Kidney (tissue), 14 donors: Measurements from ENCODE around the gene RAD50. TPM values are rescaled to one million over a fixed set of nuclear protein-coding genes. Genes with fewer than 3 reads are reported as not detected.

Experiments
- DNase-seq, 5 donors: peaks; one replicate each; pipeline ENCODE4 v3.0.0-alpha.2; 2013 to 2020
- FAIRE-seq: peaks from 2 replicates; lab custom pipeline; 2012; peaks lifted over from hg19 to GRCh38; lab: Jason Lieb, UNC
- H3K27ac ChIP-seq, 2 donors: one replicate each; pipeline ENCODE4 v1.7.0; 2013; ENCODE audit warnings: low read depth in 2 of 2, low read length in 2 of 2, inconsistent platforms in 1 of 2
- H3K27me3 ChIP-seq: one replicate; pipeline ENCODE4 v1.7.1; 2013; ENCODE audit warnings: low read length, inconsistent platforms; ENCODE audit not compliant: control insufficient read depth, insufficient read depth
- H3K36me3 ChIP-seq, 3 donors: one replicate each; pipeline versions ENCODE4 v1.7.0 to v1.7.1; 2013; ENCODE audit warnings: low read length in 3 of 3, control low read depth in 1 of 3, inconsistent platforms in 1 of 3; ENCODE audit not compliant: insufficient read depth in 3 of 3, control insufficient read depth in 2 of 3
- H3K4me1 ChIP-seq, 3 donors: one replicate each; pipeline versions ENCODE4 v1.7.0 to v1.7.1; 2013; ENCODE audit warnings: low read length in 3 of 3, inconsistent platforms in 1 of 3, low read depth in 1 of 3; ENCODE audit not compliant: control insufficient read depth in 2 of 3, insufficient read depth in 2 of 3
- H3K4me3 ChIP-seq, 3 donors: one replicate each; pipeline versions ENCODE4 v1.7.0 to v1.8.1; 2013; ENCODE audit warnings: low read length in 3 of 3, control low read depth in 1 of 3, inconsistent platforms in 1 of 3
- H3K9ac ChIP-seq, 3 donors: one replicate each; pipeline versions ENCODE4 v1.7.0 to v1.7.1; 2013; ENCODE audit warnings: low read length in 3 of 3, control low read depth in 1 of 3, inconsistent platforms in 1 of 3
- H3K9me3 ChIP-seq, 3 donors: one replicate each; pipeline versions ENCODE4 v1.7.0 to v1.7.1; 2013; ENCODE audit warnings: low read length in 3 of 3, control low read depth in 1 of 3, inconsistent platforms in 1 of 3; ENCODE audit not compliant: control insufficient read depth in 2 of 3, insufficient read depth in 1 of 3
- CTCF ChIP-seq: IDR thresholded peaks from 3 replicates; pipeline ENCODE4 v1.5.1; 2012; ENCODE audit warnings: mild to moderate bottlenecking, moderate library complexity, borderline replicate concordance; ENCODE audit not compliant: insufficient read depth; ENCODE audit errors: extremely low read depth
- intact Hi-C: fragments of 100-400 bp; cut with DNase I; formaldehyde crosslinking; loops from one replicate; pipeline ENCODE4 v1.11.1; 2022
- polyA plus RNA-seq: library from polyadenylated mRNA; stranded (reverse); fragments of 350-450 nt; fragmentation: Illumina TruSeq; extraction: RNeasy Lipid Tissue Mini Kit (QIAGEN cat#74804); gene quantifications from one replicate; pipeline ENCODE4 v1.2.3, GENCODE V29; 2014; ENCODE audit warnings: low read depth, low replicate concordance; ENCODE audit not compliant: insufficient read depth
- total RNA-seq: library from RNA; stranded (reverse); fragmentation: NEBNext Ultra II Directional; extraction: Animal tissue kit (Norgen Biotek cat#: 25700); gene quantifications from one replicate; pipeline ENCODE4 v1.2.1, GENCODE V29; 2021
- donor health status: control.
- donor health status: control.
- donor health status: control.
- donor health status: control.
- donor health status: control.
- donor health status: DM: yes; HTN: yes; CAD: no.
- donor health status: Normal renal cell carcinoma (clear cell type).

The RAD50 gene
- total and polyA plus RNA-seq, 2 donors from 2014 or later: 12.6 to 36.4 TPM

- Histone ChIP-seq H3K27ac (no peak overlapping the region), H3K36me3 (peaks cover 0 to 22% (median 17%) of the 10 kb centered on the region in 3 donors), H3K9me3 (no peaks in the 10 kb centered on the region), H3K4me1 (no peaks in the 10 kb centered on the region), H3K27me3 (no peaks in the 10 kb centered on the region), H3K9ac (no peak overlapping the region), H3K4me3 (no peak overlapping the region)
- intact Hi-C loops: no loop called here
- DNase-seq (peak in 2 of 5 donors; percentile 9 to 22), FAIRE-seq (no peak)
- TF ChIP-seq CTCF: no peak
Observed at GRCh38 chr5:132591145-132591544, 34.4 kb downstream of the RAD50 start.

- intact Hi-C loops: no loop called here
- Histone ChIP-seq H3K4me3 (no peak overlapping the region), H3K36me3 (peaks cover 2 to 26% (median 26%) of the 10 kb centered on the region in 3 donors), H3K27me3 (no peaks in the 10 kb centered on the region), H3K4me1 (no peaks in the 10 kb centered on the region), H3K9me3 (no peaks in the 10 kb centered on the region), H3K27ac (no peak overlapping the region), H3K9ac (no peak overlapping the region)
- DNase-seq (no peak), FAIRE-seq (no peak)
- no peak for TF ChIP-seq CTCF
Observed at GRCh38 chr5:132592521-132592920, 35.7 kb downstream of the RAD50 start.

GRCh38 chr5:132594170-132594569, 37.4 kb downstream of the RAD50 start:
- Histone ChIP-seq H3K9ac (no peak overlapping the region), H3K36me3 (peaks cover 2 to 36% (median 26%) of the 10 kb centered on the region in 3 donors), H3K27me3 (no peaks in the 10 kb centered on the region), H3K4me1 (no peaks in the 10 kb centered on the region), H3K4me3 (no peak overlapping the region), H3K27ac (no peak overlapping the region), H3K9me3 (no peaks in the 10 kb centered on the region)
- FAIRE-seq (no peak), DNase-seq (no peak)
- intact Hi-C loops: no loop called here
- TF ChIP-seq CTCF: no peak

- no peaks in the 10 kb centered on the region for H3K9me3 ChIP-seq
- H3K4me3 ChIP-seq: no peak overlapping the region
- no peaks in the 10 kb centered on the region for H3K4me1 ChIP-seq
- peaks cover 2 to 36% (median 22%) of the 10 kb centered on the region in 3 donors for H3K36me3 ChIP-seq
- intact Hi-C loops: no loop called here
- no peak for FAIRE-seq
- no peak for TF ChIP-seq CTCF
- DNase-seq: no peak
- no peaks in the 10 kb centered on the region for H3K27me3 ChIP-seq
- H3K9ac ChIP-seq: no peak overlapping the region
- no peak overlapping the region for H3K27ac ChIP-seq
Observed at GRCh38 chr5:132595624-132596023, 38.8 kb downstream of the RAD50 start.
